Stimulated activated memory B cell treated with anti-CD40 and anti-IgM and Interleukin-4, amounts not matched to agents 10 μg/mL and 1 μg/mL and 100 μg/mL, for 72 hours (primary cell): Measurements from ENCODE around the gene ANKRD61.
A peak's percentile ranks its signal among the peaks of the same experiment; 100 is the strongest.
"Not testable (repeated sequence)": the region's sequence is repeated elsewhere in the genome, so short reads cannot be mapped to it uniquely, and the experiment has no call there.

Experiments
- ATAC-seq: fragments of 150-1000 bp; cut with Tn5 transposase; 2 replicates; pipeline ENCODE4 v1.10.0; 2021
- H3K27ac Mint-ChIP-seq: one replicate; pipeline ENCODE4 v1.8.0; 2022; ENCODE audit warnings: mild to moderate bottlenecking, mixed read lengths
- H3K27me3 Mint-ChIP-seq: one replicate; pipeline ENCODE4 v1.8.0; 2022; ENCODE audit warnings: mixed read lengths
- H3K36me3 Mint-ChIP-seq: one replicate; pipeline ENCODE4 v1.8.0; 2022; ENCODE audit warnings: mixed read lengths
- H3K4me1 Mint-ChIP-seq: one replicate; pipeline ENCODE4 v1.8.0; 2022; ENCODE audit warnings: mixed read lengths
- H3K4me3 Mint-ChIP-seq: one replicate; pipeline ENCODE4 v1.8.0; 2022; ENCODE audit warnings: mild to moderate bottlenecking, moderate library complexity, mixed read lengths
- H3K9me3 Mint-ChIP-seq: one replicate; pipeline ENCODE4 v1.8.0; 2022; ENCODE audit warnings: mixed read lengths

Gene ANKRD61

DNA sequence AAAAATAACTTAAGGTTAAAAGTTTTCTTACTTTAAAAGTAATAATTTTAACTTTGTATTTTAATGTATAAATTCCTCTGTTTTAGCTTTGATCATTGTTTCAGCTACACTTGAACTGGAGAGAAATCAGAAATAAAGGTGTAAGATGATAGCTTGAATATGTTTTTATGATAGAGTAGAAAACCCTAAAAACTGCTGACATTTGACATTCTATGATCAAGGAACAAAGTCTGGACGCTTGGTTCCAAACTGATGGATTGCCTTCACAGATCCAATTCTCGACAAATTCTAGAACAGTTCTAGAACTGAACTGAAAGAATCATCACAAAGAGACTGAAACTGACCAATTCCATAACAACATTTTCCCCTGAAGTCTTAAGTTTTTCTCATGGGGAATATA is at the start of gene ANKRD61:
Gene ANKRD61 (plus strand): TSS at position 389 of the 400 bp plus-strand sequence. CDS start 0 bp downstream, at position 389.
- no peaks in the 10 kb centered on the region for H3K9me3 Mint-ChIP-seq
- peaks cover 16% of the 10 kb centered on the region for H3K4me1 Mint-ChIP-seq
- no peak within 1 kb of the TSS for H3K4me3 Mint-ChIP-seq
- no peaks in the 10 kb centered on the region for H3K27me3 Mint-ChIP-seq
- ATAC-seq = no peak
- peaks cover 60% of the 10 kb centered on the region for H3K36me3 Mint-ChIP-seq
- H3K27ac Mint-ChIP-seq = no peak within 1 kb of the TSS

DNA sequence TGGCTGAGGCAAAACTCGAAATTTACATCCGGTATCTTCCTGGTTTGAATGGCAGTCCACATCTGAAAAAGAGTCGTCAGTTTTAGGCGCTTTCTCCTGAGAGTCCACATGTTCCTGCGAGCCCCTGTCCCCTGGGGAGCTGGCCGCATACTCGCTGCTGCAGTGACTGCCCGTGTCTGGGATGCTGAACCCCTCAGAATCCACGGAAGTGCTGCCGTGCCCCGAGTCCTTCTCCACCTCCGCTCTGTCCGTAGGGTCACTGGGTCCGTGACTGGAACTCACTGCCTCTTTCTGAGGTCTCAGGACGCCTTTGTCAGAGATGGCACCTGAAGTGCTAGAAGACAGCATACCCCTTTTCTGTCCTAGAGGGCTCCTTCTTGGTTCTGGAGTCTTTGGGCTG is 44.1 kb upstream of the ANKRD61 start:
- not testable (repeated sequence) for H3K27me3 Mint-ChIP-seq, H3K4me3 Mint-ChIP-seq, H3K4me1 Mint-ChIP-seq, H3K9me3 Mint-ChIP-seq, ATAC-seq, H3K27ac Mint-ChIP-seq
- H3K36me3 Mint-ChIP-seq = peaks cover 16% of the 10 kb centered on the region

DNA sequence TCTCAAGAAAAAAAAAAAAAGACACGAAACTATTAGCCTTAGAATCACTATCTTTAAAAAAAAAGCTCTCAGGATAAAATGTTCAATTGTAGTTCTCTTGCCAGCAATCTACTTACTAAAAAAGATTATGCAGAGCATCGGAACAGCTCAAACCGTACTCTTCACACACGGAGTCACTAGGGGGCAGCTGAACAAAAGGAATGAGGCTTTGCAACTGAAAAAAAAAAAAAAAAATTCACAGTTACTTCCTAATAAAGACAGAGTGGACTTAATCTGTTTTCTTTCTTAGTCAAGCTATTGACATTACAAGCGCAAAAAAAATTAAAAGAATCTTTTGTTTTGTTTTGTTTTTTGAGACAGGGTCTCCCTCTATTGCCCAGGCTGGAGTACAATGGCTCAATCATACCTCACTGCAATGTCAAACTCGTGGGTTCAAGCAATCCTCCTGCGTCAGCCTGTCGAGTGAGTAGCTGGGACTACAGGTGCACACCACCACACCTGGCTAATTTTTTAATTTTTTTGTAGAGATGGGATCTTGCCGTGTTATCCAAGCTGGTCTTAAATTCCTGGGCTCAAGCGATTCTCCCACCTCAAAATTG is 33.9 kb upstream of the ANKRD61 start:
- H3K36me3 Mint-ChIP-seq = peaks cover 26% of the 10 kb centered on the region
- peak; percentile 56 for ATAC-seq
- no peaks in the 10 kb centered on the region for H3K4me1 Mint-ChIP-seq
- H3K9me3 Mint-ChIP-seq = no peaks in the 10 kb centered on the region
- H3K4me3 Mint-ChIP-seq = no peak overlapping the region
- H3K27ac Mint-ChIP-seq = no peak overlapping the region
- no peaks in the 10 kb centered on the region for H3K27me3 Mint-ChIP-seq

DNA sequence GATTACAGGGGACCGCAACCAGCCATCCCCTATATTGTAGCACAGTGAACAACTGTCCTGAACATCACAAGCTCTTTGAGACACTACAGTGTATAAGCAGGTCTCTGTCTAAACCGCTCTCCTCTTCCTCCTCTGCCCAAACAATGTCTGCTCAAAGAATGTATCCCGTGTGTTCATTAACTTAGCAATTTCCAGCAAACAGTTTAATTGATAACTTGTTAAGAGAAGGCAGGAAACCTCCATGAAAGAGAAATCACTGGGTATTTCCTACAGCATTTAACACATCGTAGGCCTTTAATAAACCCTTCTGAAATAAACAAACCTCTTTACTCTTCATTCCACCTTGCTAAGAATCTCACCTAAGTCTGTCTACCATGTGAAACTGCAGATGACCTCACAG is 23.8 kb upstream of the ANKRD61 start:
- Mint-ChIP-seq H3K27ac (peak overlapping the region; percentile 68), H3K36me3 (peaks cover 3% of the 10 kb centered on the region), H3K4me1 (peaks cover 36% of the 10 kb centered on the region), H3K27me3 (no peaks in the 10 kb centered on the region), H3K9me3 (no peaks in the 10 kb centered on the region), H3K4me3 (peak overlapping the region; percentile 72)
- ATAC-seq = no peak

DNA sequence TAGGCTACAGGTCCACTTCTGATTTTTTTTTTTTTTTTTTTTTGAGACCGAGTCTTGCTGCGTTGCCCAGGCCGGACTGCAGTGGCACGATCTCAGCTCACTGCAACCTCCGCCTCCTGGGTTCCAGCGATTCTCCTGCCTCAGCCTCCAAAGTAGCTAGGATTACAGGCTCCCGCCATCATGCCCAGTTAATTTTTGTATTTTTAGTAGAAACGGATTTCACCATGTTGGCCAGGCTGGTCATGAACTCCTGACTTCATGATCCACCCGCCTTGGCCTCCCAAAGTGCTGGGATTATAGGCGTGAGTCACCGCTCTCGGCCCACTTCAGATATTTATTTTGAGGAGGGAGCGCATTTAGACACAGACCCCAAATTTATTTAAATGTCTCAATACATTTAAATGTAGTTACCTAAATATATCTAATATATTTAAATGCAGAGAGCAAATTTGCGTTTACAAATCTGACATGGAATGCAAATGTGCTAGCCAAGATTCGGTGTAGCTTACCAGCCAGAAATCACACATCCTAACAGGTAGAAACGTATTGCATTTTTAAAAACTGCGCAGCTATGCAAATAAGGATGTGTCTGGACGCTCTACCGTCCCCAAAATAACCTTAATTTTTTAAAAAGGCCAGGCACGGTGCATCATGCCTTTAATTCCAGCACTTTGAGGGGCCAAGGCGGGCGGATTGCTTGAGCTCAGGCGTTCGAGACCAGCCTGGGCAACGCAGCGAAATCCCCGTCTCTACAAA is 23.2 kb upstream of the ANKRD61 start:
- H3K9me3 Mint-ChIP-seq, ATAC-seq, H3K27me3 Mint-ChIP-seq, H3K36me3 Mint-ChIP-seq: not testable (repeated sequence)
- Mint-ChIP-seq H3K4me3 (peak overlapping the region; percentile 92), H3K27ac (peak overlapping the region; percentile 94), H3K4me1 (peaks cover 41% of the 10 kb centered on the region)

DNA sequence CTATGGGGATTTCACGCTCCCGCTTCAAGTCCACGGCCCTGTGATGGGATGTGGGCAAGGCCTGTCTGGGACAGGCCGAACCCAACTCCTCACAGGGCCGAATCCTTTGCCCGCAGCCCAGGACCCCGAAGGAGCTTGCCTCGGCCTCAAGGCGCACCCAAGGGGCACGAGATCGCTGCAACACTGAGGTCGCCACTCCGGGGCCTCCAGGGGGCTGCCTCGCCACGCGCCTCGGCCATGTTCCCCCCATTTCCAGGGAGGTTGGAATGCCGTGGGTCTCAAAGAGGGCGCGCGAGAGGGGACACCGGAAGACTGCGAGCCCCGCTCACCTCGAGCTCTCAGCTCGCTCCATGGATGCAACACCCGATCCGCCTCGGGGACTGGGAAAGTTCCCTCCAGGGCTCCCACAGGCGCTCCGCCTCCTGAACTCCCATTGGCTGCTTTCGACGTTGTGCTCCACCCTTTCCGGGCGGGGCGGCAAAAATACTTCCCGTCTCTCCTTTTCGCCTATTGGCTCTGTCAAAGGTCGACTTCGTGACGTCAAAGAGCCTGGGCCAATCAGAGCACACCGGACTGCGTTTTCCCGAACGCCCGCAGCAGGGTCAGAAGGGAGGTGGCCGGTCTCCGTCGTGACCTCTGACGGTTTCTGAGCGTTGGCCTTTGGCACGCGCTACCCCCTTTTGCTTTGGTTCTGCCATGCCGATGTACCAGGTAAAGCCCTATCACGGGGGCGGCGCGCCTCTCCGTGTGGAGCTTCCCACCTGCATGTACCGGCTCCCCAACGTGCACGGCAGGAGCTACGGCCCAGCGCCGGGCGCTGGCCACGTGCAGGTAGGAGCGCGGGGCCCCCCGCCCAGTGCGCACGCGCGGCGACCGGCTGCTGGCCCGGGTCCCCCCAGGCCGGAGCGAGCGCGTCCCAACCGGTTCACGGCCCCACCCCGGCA is 22.2 kb upstream of the ANKRD61 start, which contains the start of the genes AIMP2 and PMS2:
Gene AIMP2 (plus strand): TSS at position 605 of the 944 bp plus-strand sequence. CDS start 92 bp downstream, at position 697.
Gene PMS2 (minus strand): TSS at position 382 of the 944 bp plus-strand sequence. CDS start 30 bp downstream, at position 352.
- H3K27me3 Mint-ChIP-seq = no peaks in the 10 kb centered on the region
- H3K4me3 Mint-ChIP-seq = peak within 1 kb of the TSS; percentile 92
- H3K9me3 Mint-ChIP-seq = no peaks in the 10 kb centered on the region
- peak within 1 kb of the TSS; percentile 94 for H3K27ac Mint-ChIP-seq
- peak; percentile 98 for ATAC-seq
- H3K36me3 Mint-ChIP-seq = peaks cover 11% of the 10 kb centered on the region
- peaks cover 42% of the 10 kb centered on the region for H3K4me1 Mint-ChIP-seq

DNA sequence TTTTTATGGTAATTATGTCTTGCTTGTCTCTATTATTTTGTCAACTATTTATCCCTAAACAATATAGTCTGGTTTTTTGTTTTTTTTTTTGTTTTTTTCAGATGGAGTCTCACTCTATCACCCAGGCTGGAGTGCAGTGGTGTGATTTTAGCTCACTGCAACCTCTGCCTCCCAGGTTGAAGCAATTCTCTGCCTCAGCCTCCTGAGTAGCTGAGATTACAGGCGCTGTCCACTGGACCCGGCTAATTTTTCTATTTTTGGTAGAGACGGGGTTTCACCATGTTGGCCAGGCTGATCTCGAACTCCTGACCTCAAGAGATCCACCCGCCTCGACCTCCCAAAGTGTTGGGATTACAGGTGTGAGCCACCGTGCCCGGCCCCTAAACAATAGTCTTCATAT is 20.8 kb upstream of the ANKRD61 start:
- H3K4me3 Mint-ChIP-seq = peak overlapping the region; percentile 92
- H3K9me3 Mint-ChIP-seq, H3K27me3 Mint-ChIP-seq, ATAC-seq: not testable (repeated sequence)
- peaks cover 47% of the 10 kb centered on the region for H3K4me1 Mint-ChIP-seq
- H3K36me3 Mint-ChIP-seq = peaks cover 11% of the 10 kb centered on the region
- H3K27ac Mint-ChIP-seq = peak overlapping the region; percentile 94

DNA sequence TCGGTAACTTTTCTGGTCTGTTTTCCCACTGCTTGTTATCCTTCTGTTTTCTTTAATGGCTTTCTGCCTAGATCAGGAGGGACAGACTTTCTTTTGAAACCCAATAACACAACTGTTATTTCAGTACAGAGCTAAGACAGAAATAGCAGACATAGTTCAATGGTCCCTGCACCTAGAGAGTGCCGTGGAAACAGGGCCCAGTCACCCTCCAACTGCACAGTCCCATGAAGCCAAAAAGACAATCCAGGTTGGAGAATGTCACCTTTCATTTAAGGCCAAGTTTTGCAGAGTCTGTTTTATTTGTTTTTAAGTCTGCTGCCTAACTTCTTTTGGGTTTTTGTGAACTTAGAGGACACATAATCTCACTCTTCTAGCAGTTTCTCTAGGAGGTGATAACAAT is 19.6 kb upstream of the ANKRD61 start:
- H3K27me3 Mint-ChIP-seq = no peaks in the 10 kb centered on the region
- no peaks in the 10 kb centered on the region for H3K9me3 Mint-ChIP-seq
- H3K36me3 Mint-ChIP-seq = peaks cover 14% of the 10 kb centered on the region
- H3K27ac Mint-ChIP-seq = no peak overlapping the region
- no peak overlapping the region for H3K4me3 Mint-ChIP-seq
- ATAC-seq = no peak
- H3K4me1 Mint-ChIP-seq = peaks cover 45% of the 10 kb centered on the region

DNA sequence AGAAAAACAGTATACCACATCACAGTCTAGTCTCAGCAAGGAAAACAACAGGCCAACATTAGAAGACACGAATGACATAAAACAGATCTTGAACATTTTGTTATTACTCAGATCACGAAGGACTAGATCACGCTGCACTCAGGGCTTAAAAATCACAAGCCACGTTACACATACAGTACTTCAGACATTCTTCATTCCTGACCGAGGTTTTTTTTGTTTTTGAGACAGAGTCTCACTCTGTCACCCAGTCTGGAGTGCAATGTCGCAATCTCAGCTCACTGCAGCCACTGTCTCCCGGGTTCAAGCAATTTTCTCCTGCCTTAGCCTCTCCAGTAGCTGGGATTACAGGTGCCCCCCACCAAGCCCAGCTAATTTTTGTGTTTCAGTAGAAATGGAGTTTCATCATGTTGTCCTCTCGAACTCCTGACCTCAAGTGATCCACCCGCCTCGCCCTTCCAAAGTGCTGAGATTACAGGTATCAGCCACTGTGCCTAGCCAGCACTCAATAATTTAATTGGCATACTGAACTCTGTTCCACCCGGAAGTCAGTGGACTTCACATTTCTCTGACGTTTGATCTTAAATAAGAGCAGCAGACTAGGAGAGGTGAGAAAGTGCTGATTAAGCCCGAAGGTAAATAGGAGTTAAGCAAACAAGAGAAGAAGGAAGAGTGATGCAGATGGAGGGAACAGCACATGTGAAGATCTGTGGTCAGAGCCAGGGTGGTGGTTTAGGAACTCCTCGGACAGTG is 18.6 kb upstream of the ANKRD61 start:
- ATAC-seq = no peak
- H3K27me3 Mint-ChIP-seq = no peaks in the 10 kb centered on the region
- peaks cover 35% of the 10 kb centered on the region for H3K4me1 Mint-ChIP-seq
- H3K9me3 Mint-ChIP-seq = no peaks in the 10 kb centered on the region
- H3K36me3 Mint-ChIP-seq = peaks cover 17% of the 10 kb centered on the region
- H3K4me3 Mint-ChIP-seq = no peak overlapping the region
- H3K27ac Mint-ChIP-seq = peak overlapping the region; percentile 4

DNA sequence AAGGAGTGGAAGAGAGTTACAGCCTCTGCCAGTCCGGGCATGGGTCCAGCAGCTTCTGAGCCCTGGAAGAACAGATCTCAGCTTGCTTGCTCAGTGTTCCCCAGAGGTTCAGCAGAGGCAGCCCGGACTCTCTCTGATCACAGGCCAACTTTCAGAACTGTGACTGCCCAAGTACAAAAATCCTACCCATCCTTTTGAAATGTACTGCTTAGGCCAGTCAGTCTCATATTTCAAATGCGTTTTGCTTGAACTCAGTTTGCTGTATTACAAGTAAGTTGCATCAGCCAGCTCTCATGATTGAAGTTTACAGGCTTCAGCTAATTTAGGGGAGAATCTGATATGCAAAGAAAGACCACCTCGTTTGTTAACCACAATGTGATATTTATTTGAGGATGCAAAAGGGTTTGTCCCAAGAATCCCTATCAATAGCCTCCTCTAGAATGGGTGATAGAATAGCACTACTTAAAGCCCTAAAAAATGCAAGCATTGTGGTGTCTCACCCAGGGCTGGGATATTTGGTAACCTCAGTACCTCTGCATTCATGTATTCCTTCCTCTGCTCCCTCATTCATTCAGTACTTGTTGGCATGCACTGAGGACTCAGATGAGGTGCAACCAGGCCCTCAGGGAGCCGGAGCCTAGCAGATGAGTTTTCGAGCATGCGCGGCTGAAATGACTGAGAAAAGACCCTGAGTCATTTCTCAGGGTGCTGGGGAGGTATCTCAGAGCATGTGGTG is 15.1 kb upstream of the ANKRD61 start:
- H3K4me3 Mint-ChIP-seq = no peak overlapping the region
- H3K27ac Mint-ChIP-seq = peak overlapping the region; percentile 30
- H3K27me3 Mint-ChIP-seq = no peaks in the 10 kb centered on the region
- H3K36me3 Mint-ChIP-seq = peaks cover 48% of the 10 kb centered on the region
- no peak for ATAC-seq
- H3K4me1 Mint-ChIP-seq = peaks cover 16% of the 10 kb centered on the region
- no peaks in the 10 kb centered on the region for H3K9me3 Mint-ChIP-seq

DNA sequence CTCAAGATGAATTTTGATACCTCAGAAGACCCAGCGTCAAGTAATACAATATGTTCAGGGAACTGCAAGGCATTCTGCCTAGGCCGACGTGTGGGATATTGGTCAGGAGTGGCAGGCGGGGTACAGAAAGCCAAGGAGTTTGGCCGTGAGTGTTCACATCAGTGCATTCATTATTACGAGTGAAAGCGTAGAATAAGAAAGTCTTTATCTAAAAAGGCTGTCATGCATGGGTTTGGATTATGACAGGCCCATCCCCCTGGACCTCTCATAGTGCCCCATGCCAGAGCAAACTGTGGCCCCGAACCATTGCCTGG is 14.6 kb upstream of the ANKRD61 start:
- no peak for ATAC-seq

DNA sequence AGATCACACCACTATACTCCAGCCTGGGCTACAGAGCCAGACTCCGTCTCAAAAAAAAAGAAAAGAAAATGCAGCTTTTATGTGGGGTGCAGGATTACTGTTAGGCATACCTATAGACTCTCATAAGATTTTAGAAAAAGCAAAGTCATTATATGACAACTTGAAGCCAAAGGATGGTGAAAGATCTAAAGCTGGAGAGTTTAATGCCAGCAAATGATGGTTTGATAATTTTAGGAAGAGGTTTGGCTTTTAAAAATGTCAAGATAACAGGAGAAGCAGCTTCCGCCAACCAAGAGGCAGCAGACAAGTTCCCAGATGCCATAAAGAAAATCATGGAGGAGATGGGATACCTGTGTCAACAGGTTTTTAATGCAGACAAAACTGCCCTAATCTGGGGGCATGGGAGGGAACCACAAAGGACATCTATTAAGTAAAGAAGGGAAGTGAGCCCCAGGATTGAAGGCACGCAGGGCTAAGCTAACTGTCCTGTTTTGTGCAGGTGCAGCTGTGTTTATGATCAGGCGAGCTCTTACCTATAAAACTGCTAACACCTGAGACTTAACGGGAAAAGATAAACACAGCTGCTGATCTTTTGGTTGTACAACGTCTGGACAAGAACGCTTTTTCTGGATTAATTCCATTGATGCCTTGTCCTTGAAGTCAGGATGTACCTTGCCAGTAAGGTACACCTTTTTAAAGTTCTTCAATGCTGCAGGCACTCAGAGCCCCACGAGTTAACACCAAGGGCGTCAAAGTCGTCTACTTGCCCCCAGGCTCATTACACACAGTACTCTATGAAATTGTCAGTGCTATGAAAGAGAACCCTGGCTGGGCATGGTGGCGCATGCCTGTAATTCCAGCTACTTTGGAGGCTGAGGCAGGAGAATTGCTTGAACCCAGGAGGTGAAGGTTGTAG is 10.5 kb upstream of the ANKRD61 start:
- no peak for ATAC-seq
- Mint-ChIP-seq H3K27me3 (no peaks in the 10 kb centered on the region), H3K4me3 (no peak overlapping the region), H3K4me1 (peaks cover 8% of the 10 kb centered on the region), H3K9me3 (no peaks in the 10 kb centered on the region), H3K36me3 (peaks cover 72% of the 10 kb centered on the region), H3K27ac (no peak overlapping the region)

More for the DNA sequence above, 14.6 kb upstream of the ANKRD61 start:
- H3K27me3 Mint-ChIP-seq = no peaks in the 10 kb centered on the region
- H3K4me3 Mint-ChIP-seq = no peak overlapping the region
- peaks cover 12% of the 10 kb centered on the region for H3K4me1 Mint-ChIP-seq
- H3K9me3 Mint-ChIP-seq = no peaks in the 10 kb centered on the region
- H3K27ac Mint-ChIP-seq = peak overlapping the region; percentile 30
- H3K36me3 Mint-ChIP-seq = peaks cover 53% of the 10 kb centered on the region

DNA sequence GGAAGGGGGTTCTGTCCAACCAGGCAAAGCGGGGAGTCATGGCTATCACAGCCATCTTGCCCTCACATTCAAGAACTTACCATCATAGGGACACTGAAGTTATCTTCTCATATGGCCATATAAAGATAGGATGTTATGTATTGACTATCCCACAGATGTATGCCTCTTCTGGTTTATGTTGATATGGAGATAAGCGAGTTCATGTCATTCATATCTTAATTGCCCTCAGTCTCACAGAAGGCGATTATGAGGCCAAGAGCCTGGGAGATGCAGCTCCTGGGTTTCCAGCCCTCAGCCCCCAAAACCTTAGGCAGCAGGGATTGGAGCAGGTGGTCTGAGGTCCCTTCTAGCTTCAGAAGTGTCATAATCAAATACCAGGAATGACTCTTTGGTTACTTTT is 8.5 kb upstream of the ANKRD61 start:
- peaks cover 82% of the 10 kb centered on the region for H3K36me3 Mint-ChIP-seq
- H3K27ac Mint-ChIP-seq = no peak overlapping the region
- H3K9me3 Mint-ChIP-seq = no peaks in the 10 kb centered on the region
- H3K4me1 Mint-ChIP-seq = peaks cover 28% of the 10 kb centered on the region
- H3K27me3 Mint-ChIP-seq = no peaks in the 10 kb centered on the region
- no peak for ATAC-seq
- no peak overlapping the region for H3K4me3 Mint-ChIP-seq
